Measurements from ENCODE around the gene LRRC49. TPM values are rescaled to one million over a fixed set of nuclear protein-coding genes. Genes with fewer than 3 reads are reported as not detected.

Gene LRRC49
- total RNA-seq, 1 donor from 2014 or later: 4.7 TPM

GRCh38 chr15:71084264-71084663 is 191.6 kb downstream of the LRRC49 start:
- no peaks in the 10 kb centered on the region for H3K27me3 ChIP-seq (ENCODE audit: control insufficient read depth, insufficient read depth, low read length)
- no peaks in the 10 kb centered on the region for H3K36me3 ChIP-seq (ENCODE audit: control insufficient read depth, insufficient read depth, low read length)
- no peak overlapping the region for H3K4me3 ChIP-seq (ENCODE audit: low read depth, low read length)
- no peak for TF ChIP-seq CTCF (IDR thresholded peaks at IDR 0.05; ENCODE audit: insufficient read depth, low read length, severe bottlenecking)
- DNase-seq (ENCODE audit: low read depth) (no peak), FAIRE-seq (no peak)

GRCh38 chr15:71085809-71086208 is 193.2 kb downstream of the LRRC49 start:
- DNase-seq (ENCODE audit: low read depth): no peak
- Histone ChIP-seq H3K36me3 (ENCODE audit: control insufficient read depth, insufficient read depth, low read length) (no peaks in the 10 kb centered on the region), H3K27me3 (ENCODE audit: control insufficient read depth, insufficient read depth, low read length) (no peaks in the 10 kb centered on the region), H3K4me3 (ENCODE audit: low read depth, low read length) (no peak overlapping the region)
- no peak for TF ChIP-seq CTCF (IDR thresholded peaks at IDR 0.05; ENCODE audit: insufficient read depth, low read length, severe bottlenecking)
- no peak for FAIRE-seq

- no peaks in the 10 kb centered on the region for H3K27me3 ChIP-seq (ENCODE audit: control insufficient read depth, insufficient read depth, low read length)
- FAIRE-seq: no peak
- no peak for DNase-seq (ENCODE audit: low read depth)
- H3K36me3 ChIP-seq (ENCODE audit: control insufficient read depth, insufficient read depth, low read length): no peaks in the 10 kb centered on the region
- no peak overlapping the region for H3K4me3 ChIP-seq (ENCODE audit: low read depth, low read length)
- TF ChIP-seq CTCF (IDR thresholded peaks at IDR 0.05; ENCODE audit: insufficient read depth, low read length, severe bottlenecking): no peak
Observed at GRCh38 chr15:71088155-71088554, 195.5 kb downstream of the LRRC49 start.

GRCh38 chr15:71088683-71089082 is 196.1 kb downstream of the LRRC49 start:
- TF ChIP-seq CTCF (IDR thresholded peaks at IDR 0.05; ENCODE audit: insufficient read depth, low read length, severe bottlenecking): no peak
- FAIRE-seq: no peak
- Histone ChIP-seq H3K36me3 (ENCODE audit: control insufficient read depth, insufficient read depth, low read length) (no peaks in the 10 kb centered on the region), H3K27me3 (ENCODE audit: control insufficient read depth, insufficient read depth, low read length) (no peaks in the 10 kb centered on the region), H3K4me3 (ENCODE audit: low read depth, low read length) (no peak overlapping the region)
- no peak for DNase-seq (ENCODE audit: low read depth)

- no peak for TF ChIP-seq CTCF (IDR thresholded peaks at IDR 0.05; ENCODE audit: insufficient read depth, low read length, severe bottlenecking)
- DNase-seq (ENCODE audit: low read depth): no peak
- FAIRE-seq: no peak
- Histone ChIP-seq H3K27me3 (ENCODE audit: control insufficient read depth, insufficient read depth, low read length) (no peaks in the 10 kb centered on the region), H3K36me3 (ENCODE audit: control insufficient read depth, insufficient read depth, low read length) (no peaks in the 10 kb centered on the region), H3K4me3 (ENCODE audit: low read depth, low read length) (no peak overlapping the region)
Observed at GRCh38 chr15:71089801-71090200, 197.2 kb downstream of the LRRC49 start.

- H3K36me3 ChIP-seq (ENCODE audit: control insufficient read depth, insufficient read depth, low read length): no peaks in the 10 kb centered on the region
- no peak overlapping the region for H3K4me3 ChIP-seq (ENCODE audit: low read depth, low read length)
- FAIRE-seq: no peak
- no peak for DNase-seq (ENCODE audit: low read depth)
- TF ChIP-seq CTCF (IDR thresholded peaks at IDR 0.05; ENCODE audit: insufficient read depth, low read length, severe bottlenecking): no peak
- no peaks in the 10 kb centered on the region for H3K27me3 ChIP-seq (ENCODE audit: control insufficient read depth, insufficient read depth, low read length)
Observed at GRCh38 chr15:71091601-71092000, 199.0 kb downstream of the LRRC49 start.
